ENCODE data around the gene RNF227. TPM values are rescaled to one million over a fixed set of nuclear protein-coding genes. Genes with fewer than 3 reads are reported as not detected.
"Not testable (repeated sequence)": the region's sequence is repeated elsewhere in the genome, so short reads cannot be mapped to it uniquely, and the experiment has no call there.

RNF227 gene
- total RNA-seq, 2 experiments from 2014 or later: 2.8 to 3.9 TPM

DNA sequence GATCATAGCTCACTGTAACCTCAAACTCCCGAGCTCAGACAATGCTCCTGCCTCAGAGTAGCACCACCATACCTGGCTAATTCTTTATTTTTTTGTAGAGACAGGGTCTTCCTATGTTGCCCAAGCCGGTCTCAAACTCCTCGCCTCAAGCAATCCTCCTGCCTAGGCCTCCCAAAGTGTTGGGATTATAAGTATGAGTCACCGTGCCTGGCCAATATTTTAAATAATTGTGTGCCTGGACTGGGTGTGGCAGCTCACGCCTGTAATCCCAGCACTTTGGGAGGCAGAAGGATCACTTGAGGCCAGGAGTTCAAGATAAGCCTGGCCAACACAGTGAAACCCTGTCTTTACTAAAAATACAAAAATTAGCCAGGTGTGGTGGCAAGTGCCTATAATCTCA, 51.7 kb downstream of the RNF227 start:
- Mint-ChIP-seq H3K36me3 (peaks cover 21% of the 10 kb centered on the region), H3K4me1 (peaks cover 24% of the 10 kb centered on the region)
- not testable (repeated sequence) for DNase-seq; H3K27ac Mint-ChIP-seq; H3K9me3 Mint-ChIP-seq (ENCODE audit: low read depth); ATAC-seq; H3K27me3 Mint-ChIP-seq; H3K4me3 Mint-ChIP-seq
- CTCF ChIA-PET: interaction anchor here (0.8 to 6.7 kb wide), 16 partner anchors 12 to 195 kb away, joined by 3 to 107 read pairs (median 6); partner anchors contain the start of gene GUCY2D

Other genes with a start within 250 kb of the RNF227 start
- gene TP53, start 228.8 kb downstream of the RNF227 start, total RNA-seq: 100 to 1,000 TPM; 137 to 171 TPM
- 10 to 100 TPM; 28.0 to 29.0 TPM for gene WRAP53, start 227.8 kb downstream of the RNF227 start, total RNA-seq
- gene EFNB3, start 211.1 kb downstream of the RNF227 start, total RNA-seq: not detected
- not detected for gene DNAH2, start 198.5 kb downstream of the RNF227 start, total RNA-seq
- gene KDM6B, start 82.1 kb downstream of the RNF227 start, total RNA-seq: 10 to 100 TPM; 15.5 to 31.9 TPM
- 1 to 10 TPM in 1 of 2 experiments, under 1 TPM in 1; 0.84 to 1.2 TPM for gene TMEM88, start 61.2 kb downstream of the RNF227 start, total RNA-seq
- gene NAA38, start 58.7 kb downstream of the RNF227 start, total RNA-seq: 10 to 100 TPM; 86.0 to 95.8 TPM
- 1 to 10 TPM; 6.4 to 8.2 TPM for gene CYB5D1, start 58.3 kb downstream of the RNF227 start, total RNA-seq
- 100 to 1,000 TPM; 139 to 147 TPM for gene CHD3, start 27.5 kb downstream of the RNF227 start, total RNA-seq
- gene KCNAB3, start 13.6 kb upstream of the RNF227 start, total RNA-seq: 1 to 10 TPM; 6.6 to 6.7 TPM
- gene TRAPPC1, start 15.7 kb upstream of the RNF227 start, total RNA-seq: 100 to 1,000 TPM; 216 to 245 TPM
- 10 to 100 TPM; 56.8 to 69.2 TPM for gene CNTROB, start 15.9 kb upstream of the RNF227 start, total RNA-seq
- not detected for gene GUCY2D, start 86.3 kb upstream of the RNF227 start, total RNA-seq
- not detected for gene ALOX15B, start 122.8 kb upstream of the RNF227 start, total RNA-seq
- under 1 TPM; 0.42 to 0.64 TPM for gene ALOX12B, start 171.4 kb upstream of the RNF227 start, total RNA-seq
- not detected for gene ALOXE3, start 202.2 kb upstream of the RNF227 start, total RNA-seq
- gene HES7, start 207.8 kb upstream of the RNF227 start, total RNA-seq: 1 to 10 TPM; 1.2 TPM
- gene PER1, start 236.1 kb upstream of the RNF227 start, total RNA-seq: 10 to 100 TPM; 47.3 to 56.4 TPM
- gene VAMP2, start 246.7 kb upstream of the RNF227 start, total RNA-seq: 10 to 100 TPM; 47.6 to 68.9 TPM